ENCODE results near the gene ASB10. TPM values are rescaled to one million over a fixed set of nuclear protein-coding genes. Genes with fewer than 3 reads are reported as not detected.

The ASB10 gene
- polyA plus RNA-seq (ENCODE audit: insufficient read length in 4 of 4) = under 1 TPM in 1 of 4 donors, not detected in 3; 0.12 TPM

- no peak for DNase-seq (ENCODE audit: low read depth in 4 of 4, low spot score in 2 of 4)
These were observed at the start of gene ASB10 for GRCh38 chr7:151186640-151187408. Gene ASB10 (minus strand): TSS chr7:151187250. CDS start chr7:151187130, 120 bp downstream.

GRCh38 chr7:151236406-151236805 lies 49.4 kb upstream of the ASB10 start:
- DNase-seq (ENCODE audit: low read depth in 4 of 4, low spot score in 2 of 4) = no peak

GRCh38 chr7:151235091-151235787 lies 48.2 kb upstream of the ASB10 start:
- no peak for DNase-seq (ENCODE audit: low read depth in 4 of 4, low spot score in 2 of 4)

GRCh38 chr7:151233804-151234203 lies 46.8 kb upstream of the ASB10 start:
- no peak for DNase-seq (ENCODE audit: low read depth in 4 of 4, low spot score in 2 of 4)

GRCh38 chr7:151232917-151233701 lies 46.1 kb upstream of the ASB10 start:
- DNase-seq (ENCODE audit: low read depth in 4 of 4, low spot score in 2 of 4) = no peak

- DNase-seq (ENCODE audit: low read depth in 4 of 4, low spot score in 2 of 4) = peak in 1 of 4 donors; percentile 80
These were observed 45.3 kb upstream of the ASB10 start, which contains the start of gene CHPF2 for GRCh38 chr7:151232091-151232916. Gene CHPF2 (plus strand): TSS chr7:151232483. CDS start chr7:151234012, 1,529 bp downstream.

GRCh38 chr7:151231080-151231479 lies 44.0 kb upstream of the ASB10 start:
- no peak for DNase-seq (ENCODE audit: low read depth in 4 of 4, low spot score in 2 of 4)

- DNase-seq (ENCODE audit: low read depth in 4 of 4, low spot score in 2 of 4) = no peak
These were observed 42.2 kb upstream of the ASB10 start for GRCh38 chr7:151229249-151229648.

GRCh38 chr7:151228024-151228866 lies 41.2 kb upstream of the ASB10 start:
- DNase-seq (ENCODE audit: low read depth in 4 of 4, low spot score in 2 of 4) = no peak

- DNase-seq (ENCODE audit: low read depth in 4 of 4, low spot score in 2 of 4) = peak; percentile 95 to 99 (median 98)
These were observed 40.1 kb upstream of the ASB10 start, which contains the start of gene ABCF2 for GRCh38 chr7:151226875-151227782. Gene ABCF2 (minus strand): TSS chr7:151227205. CDS start chr7:151226458, 747 bp downstream.

- DNase-seq (ENCODE audit: low read depth in 4 of 4, low spot score in 2 of 4) = no peak
These were observed 39.5 kb upstream of the ASB10 start for GRCh38 chr7:151226560-151226874.

- no peak for DNase-seq (ENCODE audit: low read depth in 4 of 4, low spot score in 2 of 4)
These were observed 39.0 kb upstream of the ASB10 start for GRCh38 chr7:151225948-151226510.

GRCh38 chr7:151223728-151224127 lies 36.7 kb upstream of the ASB10 start:
- DNase-seq (ENCODE audit: low read depth in 4 of 4, low spot score in 2 of 4) = no peak

- DNase-seq (ENCODE audit: low read depth in 4 of 4, low spot score in 2 of 4) = no peak
These were observed 31.1 kb upstream of the ASB10 start for GRCh38 chr7:151218170-151218569.

- no peak for DNase-seq (ENCODE audit: low read depth in 4 of 4, low spot score in 2 of 4)
These were observed 28.3 kb upstream of the ASB10 start for GRCh38 chr7:151215396-151215795.

GRCh38 chr7:151213826-151214225 lies 26.8 kb upstream of the ASB10 start:
- DNase-seq (ENCODE audit: low read depth in 4 of 4, low spot score in 2 of 4) = no peak

- DNase-seq (ENCODE audit: low read depth in 4 of 4, low spot score in 2 of 4) = no peak
These were observed 25.6 kb upstream of the ASB10 start for GRCh38 chr7:151212626-151213025.

Measured in left renal cortex interstitium (tissue), 4 donors.